ENCODE data around the gene DHODH. TPM values are rescaled to one million over a fixed set of nuclear protein-coding genes. Genes with fewer than 3 reads are reported as not detected.
"Not testable (repeated sequence)": the region's sequence is repeated elsewhere in the genome, so short reads cannot be mapped to it uniquely, and the experiment has no call there.

DHODH gene
- total RNA-seq, 4 donors from 2014 or later, result 0.75 to 4.8 (median 1.6) TPM; not detected in 1

- no peak overlapping the region for H3K4me3 ChIP-seq
- TF ChIP-seq CTCF (IDR thresholded peaks at IDR 0.05) (no peak), EP300 (IDR thresholded peaks at IDR 0.05; ENCODE audit: low read depth) (no peak), POLR2AphosphoS5 (IDR thresholded peaks at IDR 0.05) (no peak), POLR2A (IDR thresholded peaks at IDR 0.05) (no peak)
- in situ Hi-C loops (cut with MboI; ENCODE audit: low pct_ligation_motif_present in 1 of 4, low pct_unique_long_range_greater_than_20kb in 1 of 4, low sequenced_read_pairs in 3 of 4) (no loop called here), intact Hi-C loops (cut with DNase I; ENCODE audit: low total_unique reads) (no loop called here)
- H3K9me3 ChIP-seq, result no peaks in the 10 kb centered on the region
- peaks cover 0 to 20% (median 3%) of the 10 kb centered on the region in 4 donors for H3K4me1 ChIP-seq
- H3K27me3 ChIP-seq, result no peaks in the 10 kb centered on the region
- no peaks in the 10 kb centered on the region for H3K36me3 ChIP-seq
- peak overlapping the region in 2 of 4 donors; percentile 3 to 41 for H3K27ac ChIP-seq
- WGBS, 2 donors (ENCODE audit: low coverage in 1 of 2), result 20 to 48% methylated on average over 5 to 12 of the region's 12 CpGs
- DNase-seq, result no peak
Observed at GRCh38 chr16:72072514-72073342, 64.2 kb downstream of the DHODH start.

- intact Hi-C loops (cut with DNase I; ENCODE audit: low total_unique reads), result no loop called here
- H3K4me1 ChIP-seq, result peaks cover 0 to 20% (median 3%) of the 10 kb centered on the region in 4 donors
- H3K27me3 ChIP-seq, result no peaks in the 10 kb centered on the region
- no peak for TF ChIP-seq POLR2AphosphoS5 (IDR thresholded peaks at IDR 0.05)
- no peak for TF ChIP-seq EP300 (IDR thresholded peaks at IDR 0.05; ENCODE audit: low read depth)
- TF ChIP-seq POLR2A (IDR thresholded peaks at IDR 0.05), result no peak
- TF ChIP-seq CTCF (IDR thresholded peaks at IDR 0.05), result no peak
- no peaks in the 10 kb centered on the region for H3K36me3 ChIP-seq
- in situ Hi-C loops (cut with MboI; ENCODE audit: low pct_ligation_motif_present in 1 of 4, low pct_unique_long_range_greater_than_20kb in 1 of 4, low sequenced_read_pairs in 3 of 4), result no loop called here
- peak overlapping the region in 1 of 4 donors; percentile 41 for H3K27ac ChIP-seq
- H3K9me3 ChIP-seq, result no peaks in the 10 kb centered on the region
- no peak for DNase-seq
- H3K4me3 ChIP-seq, result no peak overlapping the region
- 81 to 88% methylated on average over 3 to 8 of the region's 8 CpGs for WGBS, 2 donors (ENCODE audit: low coverage in 1 of 2)
Observed at GRCh38 chr16:72073560-72074230, 65.2 kb downstream of the DHODH start.

- WGBS, 2 donors (ENCODE audit: low coverage in 1 of 2), result 72% methylated on average over 2 of the region's 6 CpGs; no CpG with 5 or more reads in 1 of the 2 donors
- H3K27ac ChIP-seq; H3K9me3 ChIP-seq; H3K36me3 ChIP-seq; DNase-seq; H3K27me3 ChIP-seq; H3K4me3 ChIP-seq; in situ Hi-C loops (cut with MboI; ENCODE audit: low pct_ligation_motif_present in 1 of 4, low pct_unique_long_range_greater_than_20kb in 1 of 4, low sequenced_read_pairs in 3 of 4); intact Hi-C loops (cut with DNase I; ENCODE audit: low total_unique reads): not testable (repeated sequence)
- peaks cover 0 to 20% (median 3%) of the 10 kb centered on the region in 4 donors for H3K4me1 ChIP-seq
Observed at GRCh38 chr16:72075067-72075466, 66.5 kb downstream of the DHODH start.

Small RNAs within 50 kb of the gene (small RNA-seq; reads per million reads assigned to genes)
- gene RPL39P31, result 0 reads per million in 4 donors

Other genes starting within 250 kb of the DHODH start
- gene AP1G1, start 199.9 kb upstream of the DHODH start, total RNA-seq, result 100 to 1,000 TPM; 104 to 270 (median 121) TPM
- 10 to 100 TPM; 16.7 to 33.3 (median 24.1) TPM for gene ATXN1L, start 162.8 kb upstream of the DHODH start, total RNA-seq
- 10 to 100 TPM in 3 of 4 donors, 1 to 10 TPM in 1; 9.4 to 31.6 (median 13.6) TPM for gene ZNF821, start 124.6 kb upstream of the DHODH start, total RNA-seq
- gene IST1, start 113.2 kb upstream of the DHODH start, total RNA-seq, result 100 to 1,000 TPM; 200 to 303 (median 257) TPM
- under 1 TPM in 1 of 4 donors, not detected in 3; 0.16 TPM for gene PKD1L3, start 8.3 kb upstream of the DHODH start, total RNA-seq
- 1 to 10 TPM in 1 of 4 donors, not detected in 3; 1.9 TPM for gene HP, start 45.8 kb downstream of the DHODH start, total RNA-seq
- not detected for gene HPR, start 54.5 kb downstream of the DHODH start, total RNA-seq
- 10 to 100 TPM in 3 of 4 donors, 1 to 10 TPM in 1; 9.8 to 23.9 (median 12.8) TPM for gene TXNL4B, start 84.9 kb downstream of the DHODH start, total RNA-seq
- 10 to 100 TPM; 37.6 to 60.8 (median 52.8) TPM for gene DHX38, start 85.1 kb downstream of the DHODH start, total RNA-seq
- 1 to 10 TPM in 3 of 4 donors, under 1 TPM in 1; 0.75 to 8.4 (median 4.2) TPM for gene PMFBP1, start 163.4 kb downstream of the DHODH start, total RNA-seq

All from transverse colon (tissue), 4 donors.